ENCODE data around the gene XPO1.
"Not testable (repeated sequence)": the region's sequence is repeated elsewhere in the genome, so short reads cannot be mapped to it uniquely, and the experiment has no call there.

XPO1 gene

GRCh38 chr2:61549546-61549945 is 11.4 kb upstream of the XPO1 start:
- no peak for TF ChIP-seq CTCF (IDR thresholded peaks at IDR 0.05; ENCODE audit: low read depth, low read length, missing control alignments)
- H3K4me3 ChIP-seq (replicated peaks; ENCODE audit: low read depth, low read length): no peak overlapping the region
- no peak for DNase-seq (ENCODE audit: extremely low read depth, low read depth)

- H3K4me3 ChIP-seq (replicated peaks; ENCODE audit: low read depth, low read length): no peak overlapping the region
- no peak for TF ChIP-seq CTCF (IDR thresholded peaks at IDR 0.05; ENCODE audit: low read depth, low read length, missing control alignments)
- no peak for DNase-seq (ENCODE audit: extremely low read depth, low read depth)
Measured at GRCh38 chr2:61543062-61543461, 4.9 kb upstream of the XPO1 start.

- not testable (repeated sequence) for DNase-seq (ENCODE audit: extremely low read depth, low read depth)
Measured at GRCh38 chr2:61540167-61540566, 2.0 kb upstream of the XPO1 start.

GRCh38 chr2:61538920-61539520 is 864 bp upstream of the XPO1 start:
- DNase-seq (ENCODE audit: extremely low read depth, low read depth): peak; percentile 25
- peak overlapping the region; percentile 86 for H3K4me3 ChIP-seq (replicated peaks; ENCODE audit: low read depth, low read length)
- TF ChIP-seq CTCF (IDR thresholded peaks at IDR 0.05; ENCODE audit: low read depth, low read length, missing control alignments): no peak

More at GRCh38 chr2:61540167-61540566, 2.0 kb upstream of the XPO1 start:
- H3K4me3 ChIP-seq (replicated peaks; ENCODE audit: low read depth, low read length): not testable (repeated sequence)

- no peak for DNase-seq (ENCODE audit: extremely low read depth, low read depth)
- TF ChIP-seq CTCF (IDR thresholded peaks at IDR 0.05; ENCODE audit: low read depth, low read length, missing control alignments): no peak
- peak overlapping the region; percentile 86 for H3K4me3 ChIP-seq (replicated peaks; ENCODE audit: low read depth, low read length)
Measured at GRCh38 chr2:61537950-61538199, 281 bp downstream of the XPO1 start.

GRCh38 chr2:61537277-61537949 is 743 bp downstream of the XPO1 start:
- DNase-seq (ENCODE audit: extremely low read depth, low read depth): no peak
- H3K4me3 ChIP-seq (replicated peaks; ENCODE audit: low read depth, low read length): peak overlapping the region; percentile 86
- TF ChIP-seq CTCF (IDR thresholded peaks at IDR 0.05; ENCODE audit: low read depth, low read length, missing control alignments): no peak

- peak overlapping the region; percentile 86 for H3K4me3 ChIP-seq (replicated peaks; ENCODE audit: low read depth, low read length)
- TF ChIP-seq CTCF (IDR thresholded peaks at IDR 0.05; ENCODE audit: low read depth, low read length, missing control alignments): no peak
- DNase-seq (ENCODE audit: extremely low read depth, low read depth): peak; percentile 80
Measured at GRCh38 chr2:61536572-61537276, 1.4 kb downstream of the XPO1 start.
